Mesenchymal stem cell (in vitro differentiated cells and primary cell): Measurements from ENCODE around the gene VCY1B. TPM values are rescaled to one million over a fixed set of nuclear protein-coding genes. Genes with fewer than 3 reads are reported as not detected.
"Not testable (repeated sequence)": the region's sequence is repeated elsewhere in the genome, so short reads cannot be mapped to it uniquely, and the experiment has no call there.

Source experiments
- DNase-seq: peaks from one replicate; pipeline ENCODE4 v3.0.0-alpha.2; 2013
- H2AFZ ChIP-seq: one replicate; pipeline ENCODE4 v1.6.1; 2013; ENCODE audit warnings: low read depth, mild to moderate bottlenecking, control low read depth, inconsistent platforms, low read length, moderate library complexity
- H2AK5ac ChIP-seq: 2 replicates; pipeline ENCODE4 v1.6.1; 2013; ENCODE audit warnings: low read length, moderate library complexity, mild to moderate bottlenecking, inconsistent platforms; ENCODE audit not compliant: severe bottlenecking
- H2BK120ac ChIP-seq: one replicate; pipeline ENCODE4 v1.6.1; 2013; ENCODE audit warnings: low read depth, mild to moderate bottlenecking, inconsistent platforms, low read length, moderate library complexity
- H2BK12ac ChIP-seq, 2 experiments: one replicate each; pipeline ENCODE4 v1.6.1; 2013; ENCODE audit warnings: inconsistent platforms in 2 of 2, low read length in 2 of 2, mild to moderate bottlenecking in 2 of 2, moderate library complexity in 2 of 2, control low read depth in 1 of 2
- H2BK15ac ChIP-seq: one replicate; pipeline ENCODE4 v1.6.1; 2013; ENCODE audit warnings: mild to moderate bottlenecking, low read depth, inconsistent platforms; ENCODE audit not compliant: poor library complexity, severe bottlenecking
- H2BK5ac ChIP-seq: 2 replicates; pipeline ENCODE4 v1.6.1; 2013; ENCODE audit warnings: low read depth, mild to moderate bottlenecking, low read length, control low read depth, inconsistent platforms; ENCODE audit not compliant: poor library complexity, severe bottlenecking
- H3K14ac ChIP-seq, 2 experiments: one replicate each; pipeline ENCODE4 v1.6.1; 2013; ENCODE audit warnings: inconsistent platforms in 2 of 2, low read length in 2 of 2, control low read depth in 1 of 2, mild to moderate bottlenecking in 1 of 2, moderate library complexity in 1 of 2
- H3K18ac ChIP-seq, 2 experiments: one replicate each; pipeline ENCODE4 v1.6.1; 2013; ENCODE audit warnings: inconsistent platforms in 2 of 2, low read length in 2 of 2, control low read depth in 1 of 2, low read depth in 1 of 2, mild to moderate bottlenecking in 1 of 2
- H3K23ac ChIP-seq, 2 experiments: one replicate each; pipeline ENCODE4 v1.6.1; 2013; ENCODE audit warnings: inconsistent platforms in 2 of 2, low read length in 2 of 2, mild to moderate bottlenecking in 2 of 2, moderate library complexity in 2 of 2, control low read depth in 1 of 2
- H3K27ac ChIP-seq: 2 replicates; pipeline ENCODE4 v1.5.1; 2013; ENCODE audit warnings: mild to moderate bottlenecking, moderate library complexity, low read length, control low read depth, inconsistent platforms; ENCODE audit not compliant: poor library complexity, severe bottlenecking
- H3K27me3 ChIP-seq, 2 experiments: 2 replicates each; pipeline versions ENCODE4 v1.6.1 to v1.7.0; 2013; ENCODE audit warnings: low read length in 2 of 2, mild to moderate bottlenecking in 2 of 2, moderate library complexity in 2 of 2, control low read depth in 1 of 2, inconsistent platforms in 1 of 2; ENCODE audit not compliant: control insufficient read depth in 1 of 2, insufficient read depth in 1 of 2
- H3K36me3 ChIP-seq, 2 experiments: 2 replicates each; pipeline versions ENCODE4 v1.6.1 to v1.7.0; 2013; ENCODE audit warnings: low read length in 2 of 2, control low read depth in 1 of 2, inconsistent platforms in 1 of 2, low read depth in 1 of 2, mild to moderate bottlenecking in 1 of 2; ENCODE audit not compliant: insufficient read depth in 2 of 2, control insufficient read depth in 1 of 2
- H3K4ac ChIP-seq, 2 experiments: one replicate each; pipeline ENCODE4 v1.6.1; 2013; ENCODE audit warnings: inconsistent platforms in 2 of 2, low read length in 2 of 2, mild to moderate bottlenecking in 2 of 2, moderate library complexity in 2 of 2, control low read depth in 1 of 2, low read depth in 1 of 2
- H3K4me1 ChIP-seq: 2 replicates; pipeline ENCODE4 v1.6.1; 2013; ENCODE audit warnings: low read depth, low read length, control low read depth; ENCODE audit not compliant: control insufficient read depth, insufficient read depth
- H3K4me2 ChIP-seq: 2 replicates; pipeline ENCODE4 v1.6.1; 2013; ENCODE audit warnings: low read length, mild to moderate bottlenecking, inconsistent platforms; ENCODE audit not compliant: poor library complexity, severe bottlenecking
- H3K4me3 ChIP-seq, 2 experiments: 2 replicates each; pipeline versions ENCODE4 v1.5.1 to v1.7.0; 2013; ENCODE audit warnings: low read length in 2 of 2, mild to moderate bottlenecking in 2 of 2, control low read depth in 1 of 2, low read depth in 1 of 2; ENCODE audit not compliant: insufficient read depth in 1 of 2
- H3K79me1 ChIP-seq: replicated peaks from 2 replicates; pipeline ENCODE4 v1.6.1; 2013; ENCODE audit warnings: mild to moderate bottlenecking, control low read depth, low read length, inconsistent platforms; ENCODE audit not compliant: poor library complexity, severe bottlenecking
- H3K9ac ChIP-seq: 2 replicates; pipeline ENCODE4 v1.7.0; 2013; ENCODE audit warnings: mild to moderate bottlenecking, low read length, moderate library complexity
- H3K9me3 ChIP-seq: 2 replicates; pipeline ENCODE4 v1.7.0; 2013; ENCODE audit warnings: mild to moderate bottlenecking, low read length; ENCODE audit not compliant: control insufficient read depth
- H4K8ac ChIP-seq: one replicate; pipeline ENCODE4 v1.6.1; 2013; ENCODE audit warnings: inconsistent platforms, mild to moderate bottlenecking, low read length, moderate library complexity
- H4K91ac ChIP-seq: one replicate; pipeline ENCODE4 v1.6.1; 2013; ENCODE audit warnings: mild to moderate bottlenecking, low read length, inconsistent platforms
- WGBS: methylation state at CpG from one replicate; pipeline ENCODE4 v1.1.7; 2013; ENCODE audit warnings: mixed read lengths; 5-methylcytosine and 5-hydroxymethylcytosine counted together
- polyA plus RNA-seq, 2 experiments: library from polyadenylated mRNA; stranded (reverse); fragments of 200-250 nt; gene quantifications; one replicate each; pipeline ENCODE4 v1.2.3, GENCODE V29; 2013

VCY1B gene
- not detected for polyA plus RNA-seq (2013, experiment 1 of 2)
- not detected for polyA plus RNA-seq (2013, experiment 2 of 2)

- not testable (repeated sequence) for H3K23ac ChIP-seq, H2BK5ac ChIP-seq, H3K36me3 ChIP-seq, H3K4ac ChIP-seq, H2BK15ac ChIP-seq, H3K79me1 ChIP-seq, H4K8ac ChIP-seq, DNase-seq, H3K27ac ChIP-seq, H3K4me2 ChIP-seq, H4K91ac ChIP-seq, H3K14ac ChIP-seq, H3K9me3 ChIP-seq, H2AK5ac ChIP-seq, H2BK12ac ChIP-seq, H2BK120ac ChIP-seq, H3K27me3 ChIP-seq, H3K4me3 ChIP-seq, H3K4me1 ChIP-seq, H3K9ac ChIP-seq, H3K18ac ChIP-seq, H2AFZ ChIP-seq
- WGBS: no CpG with 5 or more reads among the region's 19 CpGs
Observed at GRCh38 chrY:14055927-14056326, at the start of gene VCY1B. Gene VCY1B (plus strand): TSS chrY:14056227. CDS start chrY:14056290, 63 bp downstream.

DNA sequence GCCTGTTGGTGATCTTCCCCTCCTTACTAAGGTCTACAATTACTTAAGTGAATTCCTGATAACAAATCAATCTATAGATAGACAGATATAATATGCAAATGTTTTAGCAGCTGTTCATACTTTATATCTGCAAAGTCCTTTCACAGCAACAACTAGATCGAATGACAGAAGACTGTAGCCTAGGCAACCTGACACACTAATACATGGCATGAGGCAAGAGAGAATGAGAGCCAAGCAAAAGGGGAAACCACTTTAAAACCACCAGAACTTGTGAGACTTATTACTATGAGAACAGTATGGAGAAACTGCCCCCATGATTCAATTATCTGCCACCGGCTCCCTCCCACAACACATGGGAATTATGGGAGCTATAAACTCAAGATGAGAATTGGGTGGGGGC, 44.1 kb upstream of the VCY1B start:
- not testable (repeated sequence) for H3K4me3 ChIP-seq, DNase-seq, H2BK5ac ChIP-seq, H3K14ac ChIP-seq, H2BK12ac ChIP-seq, H4K91ac ChIP-seq, H3K18ac ChIP-seq, H4K8ac ChIP-seq, H3K4me2 ChIP-seq, H3K4ac ChIP-seq, H2BK120ac ChIP-seq, H3K36me3 ChIP-seq, H2AFZ ChIP-seq, H3K27ac ChIP-seq, H3K79me1 ChIP-seq, H3K27me3 ChIP-seq, H3K23ac ChIP-seq, H3K4me1 ChIP-seq, H3K9ac ChIP-seq, H2BK15ac ChIP-seq, H3K9me3 ChIP-seq, H2AK5ac ChIP-seq
- WGBS: no CpG with 5 or more reads among the region's 2 CpGs

DNA sequence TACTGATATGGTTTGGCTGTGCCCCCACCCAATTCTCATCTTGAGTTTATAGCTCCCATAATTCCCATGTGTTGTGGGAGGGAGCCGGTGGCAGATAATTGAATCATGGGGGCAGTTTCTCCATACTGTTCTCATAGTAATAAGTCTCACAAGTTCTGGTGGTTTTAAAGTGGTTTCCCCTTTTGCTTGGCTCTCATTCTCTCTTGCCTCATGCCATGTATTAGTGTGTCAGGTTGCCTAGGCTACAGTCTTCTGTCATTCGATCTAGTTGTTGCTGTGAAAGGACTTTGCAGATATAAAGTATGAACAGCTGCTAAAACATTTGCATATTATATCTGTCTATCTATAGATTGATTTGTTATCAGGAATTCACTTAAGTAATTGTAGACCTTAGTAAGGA, 25.6 kb upstream of the VCY1B start:
- H3K9me3 ChIP-seq, H2BK15ac ChIP-seq: not testable (repeated sequence)

DNA sequence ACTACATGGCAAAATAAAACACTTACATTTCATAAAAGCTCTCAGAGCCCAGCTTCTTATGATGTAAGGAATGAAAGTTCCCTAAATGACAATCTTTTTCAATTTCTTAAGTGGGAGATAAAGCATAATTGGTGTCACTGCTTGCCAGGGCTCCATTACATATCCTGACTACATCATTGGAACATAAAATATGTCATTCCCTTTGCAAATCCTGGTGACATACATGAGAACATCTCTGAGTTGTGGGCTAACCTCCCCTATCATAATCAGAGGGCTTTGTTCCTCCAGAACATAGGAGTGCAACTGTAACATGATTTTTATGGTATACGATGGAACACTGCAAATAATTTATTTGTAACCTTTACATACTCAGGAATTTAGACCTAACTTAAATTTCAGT, 29.9 kb downstream of the VCY1B start:
- H3K27me3 ChIP-seq: no peaks in the 10 kb centered on the region
- no peak overlapping the region for H3K23ac ChIP-seq
- H3K9ac ChIP-seq: no peak overlapping the region
- H2BK12ac ChIP-seq: no peak overlapping the region
- no peak overlapping the region for H2BK120ac ChIP-seq
- no peak overlapping the region for H3K4me2 ChIP-seq
- no peak overlapping the region for H2BK5ac ChIP-seq
- no peak overlapping the region for H3K14ac ChIP-seq
- no peak overlapping the region for H2AFZ ChIP-seq
- no peak overlapping the region for H3K18ac ChIP-seq
- no peaks in the 10 kb centered on the region for H3K36me3 ChIP-seq
- H3K4me3 ChIP-seq: no peak overlapping the region
- no peak overlapping the region for H4K91ac ChIP-seq
- H2AK5ac ChIP-seq: no peak overlapping the region
- no peaks in the 10 kb centered on the region for H3K79me1 ChIP-seq
- DNase-seq: no peak
- H3K4me1 ChIP-seq: no peaks in the 10 kb centered on the region
- H2BK15ac ChIP-seq: no peak overlapping the region
- H3K27ac ChIP-seq: no peak overlapping the region
- H3K9me3 ChIP-seq: no peaks in the 10 kb centered on the region
- no CpG with 5 or more reads among the region's 1 CpG for WGBS
- H3K4ac ChIP-seq: no peak overlapping the region
- H4K8ac ChIP-seq: no peak overlapping the region

More for the DNA sequence above, 25.6 kb upstream of the VCY1B start:
- H3K4me2 ChIP-seq, H2BK120ac ChIP-seq, H3K4me1 ChIP-seq, H3K4me3 ChIP-seq, H2AFZ ChIP-seq, H3K4ac ChIP-seq, H3K23ac ChIP-seq, H3K36me3 ChIP-seq, DNase-seq, H3K9ac ChIP-seq, H3K14ac ChIP-seq, H2BK12ac ChIP-seq, H3K18ac ChIP-seq, H3K79me1 ChIP-seq, H3K27me3 ChIP-seq, H2BK5ac ChIP-seq, H3K27ac ChIP-seq, H4K8ac ChIP-seq, H2AK5ac ChIP-seq, H4K91ac ChIP-seq: not testable (repeated sequence)
- WGBS: no CpG with 5 or more reads among the region's 2 CpGs
